HepG2 (cell line): ENCODE data around the gene TMEM63B. TPM values are rescaled to one million over a fixed set of nuclear protein-coding genes. Genes with fewer than 3 reads are reported as not detected.

ENCODE experiments used
- CBX5 ChIP-seq: sonication (generic); formaldehyde crosslinking; IDR thresholded peaks from 2 replicates; pipeline ENCODE4 v1.4.0; 2020; ENCODE audit warnings: missing genetic modification reagents, borderline replicate concordance
- CHD4 ChIP-seq: fragments of 200-600 bp; sonication (generic); IDR thresholded peaks from 2 replicates; pipeline ENCODE4 v1.7.0; 2017; ENCODE audit warnings: mild to moderate bottlenecking, low read length, borderline replicate concordance
- FOXO1 ChIP-seq: sonication (generic); formaldehyde crosslinking; IDR thresholded peaks from 2 replicates; pipeline ENCODE4 v1.4.0; 2020; ENCODE audit warnings: missing genetic modification reagents
- GATAD1 ChIP-seq: IDR thresholded peaks from 2 replicates; pipeline ENCODE4 v1.6.1; 2016; ENCODE audit warnings: missing genetic modification reagents, missing compliant biosample characterization
- HDAC2 ChIP-seq: sonication (generic); formaldehyde crosslinking; IDR thresholded peaks from 2 replicates; pipeline ENCODE4 v1.4.0; 2020; ENCODE audit warnings: missing genetic modification reagents
- HOXA3 ChIP-seq: sonication (generic); formaldehyde crosslinking; IDR thresholded peaks from 2 replicates; pipeline ENCODE4 v1.5.0; 2020; ENCODE audit warnings: missing genetic modification reagents
- JUN ChIP-seq: sonication (generic); formaldehyde crosslinking; IDR thresholded peaks from 2 replicates; pipeline ENCODE4 v1.4.0; 2020; ENCODE audit warnings: mild to moderate bottlenecking, missing genetic modification reagents
- REL ChIP-seq: sonication (generic); formaldehyde crosslinking; conservative IDR thresholded peaks from 2 replicates; pipeline ENCODE4 v1.8.0; 2022; ENCODE audit warnings: mild to moderate bottlenecking, missing genetic modification reagents, moderate library complexity
- TEAD3 ChIP-seq: optimal IDR thresholded peaks from 2 replicates; pipeline ENCODE3; 2016; ENCODE audit warnings: borderline replicate concordance
- TP53 ChIP-seq: sonication (generic); formaldehyde crosslinking; conservative IDR thresholded peaks from 2 replicates; pipeline ENCODE4 v1.4.0; 2020; ENCODE audit warnings: missing genetic modification reagents
- ZNF17 ChIP-seq: sonication (generic); formaldehyde crosslinking; IDR thresholded peaks from 2 replicates; pipeline ENCODE4 v1.5.0; 2020; ENCODE audit warnings: mild to moderate bottlenecking, missing genetic modification reagents
- ZNF337 ChIP-seq: sonication (generic); formaldehyde crosslinking; IDR thresholded peaks from 2 replicates; pipeline ENCODE4 v1.5.1; 2020; ENCODE audit warnings: missing genetic modification reagents, low read depth, mild to moderate bottlenecking, borderline replicate concordance
- ZSCAN21 ChIP-seq: sonication (generic); formaldehyde crosslinking; IDR thresholded peaks from 2 replicates; pipeline ENCODE4 v1.8.0; 2022; ENCODE audit warnings: mild to moderate bottlenecking, missing genetic modification reagents, moderate library complexity, borderline replicate concordance
- polyA plus RNA-seq, 8 experiments: library from polyadenylated mRNA; depleted of rRNA in 3 of 8; stranded (reverse) in 7 of 8; unstranded in 1 of 8; fragments of >200 nt; fragmentation: Illumina TruSeq in 4 of 8; extraction: Trizol in 4 of 8; gene quantifications; 2 replicates each; pipeline versions ENCODE4 v1.2.1 to v1.2.3, GENCODE V29; 2011 to 2016; ENCODE audit warnings: low read depth in 4 of 8, missing spikeins in 1 of 8, mixed read lengths in 1 of 8; ENCODE audit not compliant: insufficient read depth in 1 of 8
- total RNA-seq, 5 experiments: library from RNA; depleted of rRNA; stranded (reverse); fragments of >200 nt; fragmentation: Illumina TruSeq; extraction: Trizol; gene quantifications; 2 replicates each; pipeline ENCODE4 v1.2.3, GENCODE V29; 2016; ENCODE audit warnings: low read depth in 1 of 5
- TF ChIP-seq, protein P1 (sequence below): IDR thresholded peaks from 2 replicates; pipeline ENCODE4 v1.6.1; 2012; ENCODE audit warnings: low read depth, low read length, improper control_type of control experiment
- TF ChIP-seq, protein P2 (sequence below): sonication (generic); formaldehyde crosslinking; IDR thresholded peaks from 2 replicates; pipeline ENCODE4 v1.5.1; 2020; ENCODE audit warnings: mild to moderate bottlenecking, missing genetic modification reagents, moderate library complexity
- TF ChIP-seq, protein P3 (sequence below): sonication (generic); formaldehyde crosslinking; IDR thresholded peaks from 2 replicates; pipeline ENCODE4 v1.4.0; 2020; ENCODE audit warnings: missing genetic modification reagents
- TF ChIP-seq, protein P4 (sequence below): sonication (generic); formaldehyde crosslinking; IDR thresholded peaks from 2 replicates; pipeline ENCODE4 v1.4.0; 2020; ENCODE audit warnings: missing genetic modification reagents
- TF ChIP-seq, protein P5 (sequence below): sonication (generic); formaldehyde crosslinking; IDR thresholded peaks from 2 replicates; pipeline ENCODE4 v1.4.0; 2020; ENCODE audit warnings: mild to moderate bottlenecking, missing genetic modification reagents

Gene TMEM63B
- total and polyA plus RNA-seq, 2 of the 13 experiments (the other 11 are each of a cell fraction or from before 2014, with no cell fraction given) = 27.4 to 75.8 TPM

DNA sequence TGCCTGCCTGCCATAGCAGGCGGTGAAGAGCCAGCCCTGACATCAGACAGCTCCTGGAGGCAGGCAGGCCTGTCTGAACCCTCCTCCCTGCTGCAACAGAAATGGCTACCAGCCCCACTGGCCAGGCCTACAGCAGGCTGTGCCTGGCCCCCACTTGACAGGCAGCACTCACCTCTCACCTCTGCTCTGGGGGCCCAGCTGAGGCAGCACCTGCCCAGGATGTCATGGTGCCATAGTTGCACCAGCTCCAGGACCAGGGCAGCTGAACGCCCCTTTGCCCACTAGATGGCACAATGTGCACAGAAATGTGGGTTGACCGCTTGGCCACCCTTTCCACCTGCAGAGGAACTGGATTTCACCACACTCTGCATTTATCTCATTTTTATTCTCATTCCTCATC is 30.7 kb upstream of the TMEM63B start (continued):
- TF ChIP-seq, protein P1, sequence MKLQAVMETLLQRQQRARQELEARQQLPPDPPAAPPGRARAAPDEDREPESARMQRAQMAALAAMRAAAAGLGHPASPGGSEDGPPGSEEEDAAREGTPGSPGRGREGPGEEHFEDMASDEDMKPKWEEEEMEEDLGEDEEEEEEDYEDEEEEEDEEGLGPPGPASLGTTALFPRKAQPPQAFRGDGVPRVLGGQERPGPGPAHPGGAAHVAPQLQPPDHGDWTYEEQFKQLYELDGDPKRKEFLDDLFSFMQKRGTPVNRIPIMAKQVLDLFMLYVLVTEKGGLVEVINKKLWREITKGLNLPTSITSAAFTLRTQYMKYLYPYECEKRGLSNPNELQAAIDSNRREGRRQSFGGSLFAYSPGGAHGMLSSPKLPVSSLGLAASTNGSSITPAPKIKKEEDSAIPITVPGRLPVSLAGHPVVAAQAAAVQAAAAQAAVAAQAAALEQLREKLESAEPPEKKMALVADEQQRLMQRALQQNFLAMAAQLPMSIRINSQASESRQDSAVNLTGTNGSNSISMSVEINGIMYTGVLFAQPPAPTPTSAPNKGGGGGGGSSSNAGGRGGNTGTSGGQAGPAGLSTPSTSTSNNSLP = peak; percentile 58; the same call in 1 of the 2 replicates
- TF ChIP-seq ZNF337 (CRISPR knock-in tag) (no peak), CBX5 (peak; percentile 83; the same call in 1 of the 2 replicates), HDAC2 (CRISPR knock-in tag) (peak; percentile 81; the same call in 1 of the 2 replicates), CHD4 (no peak), FOXO1 (CRISPR knock-in tag) (peak; percentile 42; the same call in 1 of the 2 replicates), ZSCAN21 (CRISPR knock-in tag) (no peak), TP53 (CRISPR knock-in tag) (no peak), TEAD3 (peak; percentile 77), JUN (CRISPR knock-in tag) (no peak), REL (CRISPR knock-in tag) (0 out of 2 replicates have a peak, but pooled peaks have one; percentile 36), GATAD1 (CRISPR knock-in tag) (peak; percentile 50), ZNF17 (CRISPR knock-in tag) (no peak), HOXA3 (CRISPR knock-in tag) (peak; percentile 51; the same call in 1 of the 2 replicates)
- TF ChIP-seq, protein P2, sequence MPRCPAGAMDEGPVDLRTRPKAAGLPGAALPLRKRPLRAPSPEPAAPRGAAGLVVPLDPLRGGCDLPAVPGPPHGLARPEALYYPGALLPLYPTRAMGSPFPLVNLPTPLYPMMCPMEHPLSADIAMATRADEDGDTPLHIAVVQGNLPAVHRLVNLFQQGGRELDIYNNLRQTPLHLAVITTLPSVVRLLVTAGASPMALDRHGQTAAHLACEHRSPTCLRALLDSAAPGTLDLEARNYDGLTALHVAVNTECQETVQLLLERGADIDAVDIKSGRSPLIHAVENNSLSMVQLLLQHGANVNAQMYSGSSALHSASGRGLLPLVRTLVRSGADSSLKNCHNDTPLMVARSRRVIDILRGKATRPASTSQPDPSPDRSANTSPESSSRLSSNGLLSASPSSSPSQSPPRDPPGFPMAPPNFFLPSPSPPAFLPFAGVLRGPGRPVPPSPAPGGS = peak; percentile 47; the same call in 1 of the 2 replicates
- TF ChIP-seq, protein P3, sequence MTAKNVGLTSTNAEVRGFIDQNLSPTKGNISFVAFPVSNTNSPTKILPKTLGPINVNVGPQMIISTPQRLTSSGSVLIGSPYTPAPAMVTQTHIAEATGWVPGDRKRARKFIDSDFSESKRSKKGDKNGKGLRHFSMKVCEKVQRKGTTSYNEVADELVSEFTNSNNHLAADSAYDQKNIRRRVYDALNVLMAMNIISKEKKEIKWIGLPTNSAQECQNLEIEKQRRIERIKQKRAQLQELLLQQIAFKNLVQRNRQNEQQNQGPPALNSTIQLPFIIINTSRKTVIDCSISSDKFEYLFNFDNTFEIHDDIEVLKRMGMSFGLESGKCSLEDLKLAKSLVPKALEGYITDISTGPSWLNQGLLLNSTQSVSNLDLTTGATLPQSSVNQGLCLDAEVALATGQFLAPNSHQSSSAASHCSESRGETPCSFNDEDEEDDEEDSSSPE = peak; percentile 26; the same call in 1 of the 2 replicates
- TF ChIP-seq, protein P4, sequence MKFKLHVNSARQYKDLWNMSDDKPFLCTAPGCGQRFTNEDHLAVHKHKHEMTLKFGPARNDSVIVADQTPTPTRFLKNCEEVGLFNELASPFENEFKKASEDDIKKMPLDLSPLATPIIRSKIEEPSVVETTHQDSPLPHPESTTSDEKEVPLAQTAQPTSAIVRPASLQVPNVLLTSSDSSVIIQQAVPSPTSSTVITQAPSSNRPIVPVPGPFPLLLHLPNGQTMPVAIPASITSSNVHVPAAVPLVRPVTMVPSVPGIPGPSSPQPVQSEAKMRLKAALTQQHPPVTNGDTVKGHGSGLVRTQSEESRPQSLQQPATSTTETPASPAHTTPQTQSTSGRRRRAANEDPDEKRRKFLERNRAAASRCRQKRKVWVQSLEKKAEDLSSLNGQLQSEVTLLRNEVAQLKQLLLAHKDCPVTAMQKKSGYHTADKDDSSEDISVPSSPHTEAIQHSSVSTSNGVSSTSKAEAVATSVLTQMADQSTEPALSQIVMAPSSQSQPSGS = 0 out of 2 replicates have a peak, but pooled peaks have one; percentile 48
- TF ChIP-seq, protein P5, sequence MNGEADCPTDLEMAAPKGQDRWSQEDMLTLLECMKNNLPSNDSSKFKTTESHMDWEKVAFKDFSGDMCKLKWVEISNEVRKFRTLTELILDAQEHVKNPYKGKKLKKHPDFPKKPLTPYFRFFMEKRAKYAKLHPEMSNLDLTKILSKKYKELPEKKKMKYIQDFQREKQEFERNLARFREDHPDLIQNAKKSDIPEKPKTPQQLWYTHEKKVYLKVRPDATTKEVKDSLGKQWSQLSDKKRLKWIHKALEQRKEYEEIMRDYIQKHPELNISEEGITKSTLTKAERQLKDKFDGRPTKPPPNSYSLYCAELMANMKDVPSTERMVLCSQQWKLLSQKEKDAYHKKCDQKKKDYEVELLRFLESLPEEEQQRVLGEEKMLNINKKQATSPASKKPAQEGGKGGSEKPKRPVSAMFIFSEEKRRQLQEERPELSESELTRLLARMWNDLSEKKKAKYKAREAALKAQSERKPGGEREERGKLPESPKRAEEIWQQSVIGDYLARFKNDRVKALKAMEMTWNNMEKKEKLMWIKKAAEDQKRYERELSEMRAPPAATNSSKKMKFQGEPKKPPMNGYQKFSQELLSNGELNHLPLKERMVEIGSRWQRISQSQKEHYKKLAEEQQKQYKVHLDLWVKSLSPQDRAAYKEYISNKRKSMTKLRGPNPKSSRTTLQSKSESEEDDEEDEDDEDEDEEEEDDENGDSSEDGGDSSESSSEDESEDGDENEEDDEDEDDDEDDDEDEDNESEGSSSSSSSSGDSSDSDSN (CRISPR knock-in tag) = peak; percentile 36; the same call in 1 of the 2 replicates
